ENCODE data around the gene SNX6. TPM values are rescaled to one million over a fixed set of nuclear protein-coding genes. Genes with fewer than 3 reads are reported as not detected.
"Not testable (repeated sequence)": the region's sequence is repeated elsewhere in the genome, so short reads cannot be mapped to it uniquely, and the experiment has no call there.

SNX6 gene
- 91.3 and 152 TPM in 2 replicates for polyA plus RNA-seq (2014; cell fraction: cytosol; rRNA removed)
- 81.4 and 94.9 TPM in 2 replicates for polyA plus RNA-seq (2014; cell fraction: nucleus; rRNA removed)

GRCh38 chr14:34629657-34630529 is at the start of gene SNX6:
Gene SNX6 (minus strand): TSS chr14:34630148. CDS start chr14:34630116, 32 bp downstream.
- DNase-seq (ENCODE audit: low spot score) = peak; percentile 82

GRCh38 chr14:34678735-34679134 is 48.8 kb upstream of the SNX6 start:
- DNase-seq (ENCODE audit: low spot score) = no peak

- DNase-seq (ENCODE audit: low spot score) = no peak
These were observed 48.4 kb upstream of the SNX6 start for GRCh38 chr14:34678306-34678705.

DNA sequence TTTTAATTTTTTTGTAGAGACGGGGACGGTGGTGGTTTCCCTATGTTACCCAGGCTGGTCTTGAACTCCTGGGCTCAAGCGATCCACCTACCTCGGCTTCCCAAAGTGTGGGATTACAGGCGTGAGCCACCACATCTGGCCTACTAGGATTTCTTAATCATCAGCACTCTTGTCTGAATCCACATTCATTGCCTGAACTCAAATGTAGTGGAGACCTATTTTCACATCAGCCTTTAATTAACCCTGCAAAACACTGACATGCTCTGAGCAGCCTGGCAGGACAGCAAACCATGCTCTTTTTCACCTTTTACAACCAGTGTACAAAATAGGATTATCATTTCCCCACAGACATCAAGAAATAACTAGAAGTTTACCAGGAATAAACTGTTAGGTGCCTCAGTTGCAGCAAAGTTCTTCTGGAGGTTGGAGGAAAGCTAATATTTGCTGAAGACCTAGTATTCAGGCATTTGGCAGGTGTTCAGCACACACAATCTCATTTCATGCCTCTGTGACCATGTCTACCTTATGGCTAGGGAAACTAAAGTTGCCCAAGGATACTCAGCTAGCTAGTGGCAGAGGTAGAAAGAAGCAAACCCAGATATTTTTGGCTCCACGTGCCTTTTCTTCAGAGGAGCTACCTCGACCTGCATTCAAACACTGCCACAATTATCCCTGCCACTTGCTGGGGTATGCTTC is 46.7 kb upstream of the SNX6 start:
- DNase-seq (ENCODE audit: low spot score) = no peak

- no peak for DNase-seq (ENCODE audit: low spot score)
These were observed 43.8 kb upstream of the SNX6 start for GRCh38 chr14:34673702-34674101.

- DNase-seq (ENCODE audit: low spot score) = no peak
These were observed 41.8 kb upstream of the SNX6 start for GRCh38 chr14:34671716-34672115.

- no peak for DNase-seq (ENCODE audit: low spot score)
These were observed 38.2 kb upstream of the SNX6 start for GRCh38 chr14:34668111-34668510.

- DNase-seq (ENCODE audit: low spot score) = no peak
These were observed 37.1 kb upstream of the SNX6 start for GRCh38 chr14:34667007-34667406.

DNA sequence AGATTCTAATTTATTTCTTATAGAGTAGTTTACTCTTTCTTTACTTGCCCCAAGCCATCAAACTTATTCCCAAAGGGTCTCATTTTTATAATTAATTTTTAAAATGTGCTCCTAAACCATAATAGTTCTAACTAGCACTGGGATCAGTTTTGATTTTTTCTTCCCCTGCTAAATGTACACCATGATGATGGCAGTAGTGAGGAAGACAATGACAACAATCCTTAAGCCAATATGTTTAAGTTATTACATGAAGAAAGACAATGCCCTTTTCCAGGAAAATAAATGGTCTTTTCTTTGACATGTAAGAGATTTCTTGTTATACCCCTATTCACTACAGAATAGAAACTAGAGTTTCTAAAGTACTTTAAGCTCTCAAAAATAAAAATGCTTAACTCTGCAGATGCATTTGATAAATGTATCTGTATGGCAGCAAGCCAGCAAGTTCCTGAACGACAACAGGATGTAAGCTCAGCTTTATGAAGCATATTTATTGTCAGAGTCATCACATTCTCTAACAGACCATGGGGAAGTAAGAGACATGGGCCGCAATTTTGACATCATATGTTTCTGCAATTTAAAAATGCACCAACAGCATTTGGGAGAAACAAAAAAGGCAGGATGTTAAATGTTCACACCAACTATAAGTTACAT is 36.0 kb upstream of the SNX6 start:
- no peak for DNase-seq (ENCODE audit: low spot score)

GRCh38 chr14:34662561-34663088 is 32.7 kb upstream of the SNX6 start:
- no peak for DNase-seq (ENCODE audit: low spot score)

GRCh38 chr14:34660796-34661195 is 30.8 kb upstream of the SNX6 start:
- no peak for DNase-seq (ENCODE audit: low spot score)

- no peak for DNase-seq (ENCODE audit: low spot score)
These were observed 26.0 kb upstream of the SNX6 start for GRCh38 chr14:34655959-34656358.

GRCh38 chr14:34653073-34653472 is 23.1 kb upstream of the SNX6 start:
- not testable (repeated sequence) for DNase-seq (ENCODE audit: low spot score)

DNA sequence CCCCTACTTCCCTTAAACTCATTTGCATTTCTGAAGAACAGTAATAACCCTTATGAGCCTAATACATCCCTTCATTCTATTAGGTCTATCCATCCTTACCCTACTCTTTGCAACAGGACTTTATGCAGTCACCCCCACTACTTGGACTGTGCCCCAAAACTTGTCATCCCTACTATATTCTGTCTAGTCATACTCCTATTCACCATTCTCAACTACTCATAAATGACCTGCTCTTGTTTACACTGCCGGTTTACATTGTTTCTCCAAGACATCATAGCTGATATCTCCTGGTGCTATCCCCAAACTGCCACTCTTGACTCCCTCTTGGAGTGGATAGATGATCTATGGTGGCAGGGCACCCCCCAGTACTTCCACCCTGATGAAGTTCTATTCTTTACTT is 22.4 kb upstream of the SNX6 start:
- not testable (repeated sequence) for DNase-seq (ENCODE audit: low spot score)

DNA sequence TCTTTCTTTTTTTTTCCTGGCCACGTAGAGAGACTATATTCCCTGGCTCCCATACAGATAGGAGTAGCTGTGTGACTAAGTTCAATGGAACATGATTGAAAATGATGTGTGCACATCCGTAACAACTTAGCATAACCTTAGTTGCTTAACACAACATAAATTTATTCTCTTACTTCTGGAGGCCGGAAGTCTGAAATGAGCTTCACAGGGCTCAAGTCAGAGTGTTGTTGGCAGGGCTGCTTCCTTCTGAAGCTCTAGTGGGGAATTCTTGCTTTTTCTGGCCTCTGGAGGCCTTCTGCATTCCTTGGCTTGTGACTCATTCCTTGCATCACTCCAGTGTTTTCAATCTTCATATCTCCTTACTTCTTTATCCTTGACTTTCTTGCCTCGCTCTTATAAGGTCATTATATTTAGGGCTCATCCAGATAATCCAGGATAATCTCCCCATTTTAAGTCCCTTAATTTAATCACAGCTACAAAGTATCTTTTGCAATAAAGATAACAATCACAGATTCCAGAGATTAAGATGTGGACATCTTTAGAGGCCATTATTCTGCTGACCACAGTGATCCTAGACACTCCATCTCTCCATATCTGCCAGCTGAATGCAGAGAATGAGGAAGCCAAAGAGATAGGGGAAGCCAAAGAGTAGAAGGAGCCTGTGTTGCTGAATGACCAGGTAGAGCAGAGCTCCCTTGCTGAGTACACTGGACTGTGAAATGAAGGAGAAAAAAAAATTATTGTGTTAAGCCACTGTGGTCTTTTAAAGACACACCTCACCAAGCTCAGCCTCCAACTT is 21.0 kb upstream of the SNX6 start:
- no peak for DNase-seq (ENCODE audit: low spot score)

- DNase-seq (ENCODE audit: low spot score) = not testable (repeated sequence)
These were observed 20.1 kb upstream of the SNX6 start for GRCh38 chr14:34650006-34650405.

- no peak for DNase-seq (ENCODE audit: low spot score)
These were observed 19.4 kb upstream of the SNX6 start for GRCh38 chr14:34649344-34649743.

- DNase-seq (ENCODE audit: low spot score) = no peak
These were observed 16.8 kb upstream of the SNX6 start for GRCh38 chr14:34646570-34647255.

DNA sequence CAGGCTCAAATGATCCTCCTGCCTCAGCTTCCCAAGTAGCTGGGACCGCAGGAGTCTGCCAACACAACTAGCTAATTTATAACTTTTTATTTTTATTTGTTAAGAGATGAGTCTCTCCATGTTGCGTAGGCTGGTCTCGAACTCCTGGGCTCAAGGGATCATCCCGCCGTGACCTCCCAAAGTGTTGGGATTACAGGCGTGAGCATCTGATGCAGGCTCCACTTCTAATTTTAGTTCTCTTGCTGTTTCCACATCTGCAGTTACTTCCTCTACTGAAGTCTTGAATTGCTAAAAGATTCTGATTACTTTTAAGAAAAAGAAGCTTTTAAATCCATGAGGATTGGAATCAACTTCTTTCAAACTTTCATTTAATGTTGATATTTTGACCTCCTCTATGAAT is 13.4 kb upstream of the SNX6 start:
- no peak for DNase-seq (ENCODE audit: low spot score)

DNA sequence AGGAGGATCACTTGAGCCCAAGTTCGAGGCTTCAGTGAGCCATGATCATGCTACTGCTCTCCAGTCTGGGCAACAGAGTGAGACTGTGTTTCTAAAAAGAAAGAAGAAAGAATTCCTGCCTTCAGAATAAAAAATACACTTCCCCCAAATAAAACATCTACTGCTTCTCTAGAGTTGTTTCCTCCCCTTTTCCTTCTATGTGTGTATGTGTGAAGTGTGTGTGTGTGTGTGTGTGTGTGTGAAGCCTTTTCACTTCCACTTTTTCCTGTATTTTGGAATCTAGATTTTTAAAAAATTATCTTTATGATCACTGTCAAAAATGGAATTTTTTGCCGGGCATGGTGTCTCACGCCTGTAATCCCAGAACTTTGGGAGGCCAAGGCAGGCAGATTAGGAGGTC is 12.6 kb upstream of the SNX6 start:
- DNase-seq (ENCODE audit: low spot score) = no peak
